Loucy (cell line): ENCODE results near the gene BNIPL.

ENCODE experiments used
- H2AFZ ChIP-seq: fragments of 200-600 bp; sonication (generic); 2 replicates; pipeline ENCODE4 v1.6.0; 2016; ENCODE audit warnings: antibody characterized with exemption, mild to moderate bottlenecking, low read length, moderate library complexity
- H3F3A ChIP-seq: fragments of 200-600 bp; 2 replicates; pipeline ENCODE4 v1.6.0; 2016; ENCODE audit warnings: antibody characterized with exemption, low read depth, mild to moderate bottlenecking
- H3K27me3 ChIP-seq: fragments of 200-600 bp; sonication (generic); 2 replicates; pipeline ENCODE4 v1.6.1; 2014; ENCODE audit warnings: low read length, mild to moderate bottlenecking; ENCODE audit not compliant: insufficient read depth, poor library complexity, severe bottlenecking
- H3K36me3 ChIP-seq: fragments of 200-600 bp; sonication (generic); 2 replicates; pipeline ENCODE4 v1.6.1; 2016; ENCODE audit warnings: low read length; ENCODE audit not compliant: insufficient read depth
- H3K4me1 ChIP-seq: fragments of 200-600 bp; sonication (generic); 2 replicates; pipeline ENCODE4 v1.5.1; 2014; ENCODE audit warnings: low read length, mild to moderate bottlenecking; ENCODE audit not compliant: insufficient read depth, poor library complexity, severe bottlenecking
- H3K4me2 ChIP-seq: fragments of 200-600 bp; sonication (generic); 2 replicates; pipeline ENCODE4 v1.6.0; 2014; ENCODE audit warnings: antibody characterized with exemption, low read length, low read depth, mild to moderate bottlenecking; ENCODE audit not compliant: poor library complexity, severe bottlenecking
- H3K4me3 ChIP-seq: fragments of 200-600 bp; sonication (generic); 2 replicates; pipeline ENCODE4 v1.5.1; 2014; ENCODE audit warnings: low read length, mild to moderate bottlenecking, mixed read lengths; ENCODE audit not compliant: poor library complexity, severe bottlenecking
- H3K79me2 ChIP-seq: fragments of 200-600 bp; sonication (generic); 2 replicates; pipeline ENCODE4 v1.6.1; 2014; ENCODE audit warnings: low read length; ENCODE audit not compliant: insufficient read depth
- H3K9ac ChIP-seq: fragments of 200-600 bp; sonication (generic); 2 replicates; pipeline ENCODE4 v1.6.0; 2014; ENCODE audit warnings: mild to moderate bottlenecking, low read depth, low read length, moderate library complexity; ENCODE audit not compliant: poor library complexity, severe bottlenecking
- H3K9me2 ChIP-seq: fragments of 200-600 bp; sonication (generic); replicated peaks from 2 replicates; pipeline ENCODE4 v1.6.1; 2016; ENCODE audit warnings: low read depth, low read length, mixed read lengths
- H3K9me3 ChIP-seq: fragments of 200-600 bp; sonication (generic); 2 replicates; pipeline ENCODE4 v1.6.1; 2014; ENCODE audit warnings: mild to moderate bottlenecking, antibody characterized with exemption, low read length, low read depth; ENCODE audit not compliant: insufficient read depth
- H4K20me1 ChIP-seq: fragments of 200-600 bp; sonication (generic); 2 replicates; pipeline ENCODE4 v1.6.0; 2014; ENCODE audit warnings: antibody characterized with exemption, low read length, mild to moderate bottlenecking; ENCODE audit not compliant: insufficient read depth, poor library complexity, severe bottlenecking
- EZH2phosphoT487 ChIP-seq: fragments of 200-600 bp; IDR thresholded peaks from 2 replicates; pipeline ENCODE4 v1.6.1; 2018; ENCODE audit warnings: antibody characterized with exemption, mild to moderate bottlenecking, moderate library complexity, borderline replicate concordance
- TF ChIP-seq, protein P1 (sequence below): fragments of 200-600 bp; sonication (generic); conservative IDR thresholded peaks from 2 replicates; pipeline ENCODE4 v1.5.1; 2014; ENCODE audit warnings: mild to moderate bottlenecking, antibody characterized with exemption, low read length

Gene BNIPL

DNA sequence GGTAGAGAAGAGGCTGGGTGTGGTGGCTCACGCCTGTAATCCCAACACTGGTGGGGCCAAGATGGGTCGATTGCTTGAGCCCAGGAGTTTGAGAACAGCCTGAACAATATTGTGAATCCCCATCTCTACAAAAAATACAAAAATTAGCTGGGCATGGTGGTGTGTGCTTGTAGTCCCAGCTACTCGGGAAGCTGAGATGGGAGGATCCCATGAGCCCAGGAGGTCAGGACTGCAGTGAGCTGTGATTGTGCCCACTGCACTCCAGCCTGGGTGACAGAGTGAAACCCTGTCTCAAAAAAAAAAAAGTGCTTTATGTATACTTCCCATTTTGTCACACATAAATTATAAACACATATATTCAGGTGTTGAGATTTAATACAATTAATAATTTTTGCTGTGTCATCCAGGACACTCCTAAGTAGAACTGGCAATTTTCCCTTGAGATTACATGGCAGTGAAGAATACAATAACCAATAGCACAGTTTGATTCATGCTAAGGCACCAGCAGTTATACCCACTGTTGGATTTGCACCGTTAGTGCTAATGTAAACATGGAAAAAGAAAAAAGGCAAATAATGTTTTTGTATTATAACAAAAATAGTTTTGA is 49.7 kb downstream of the BNIPL start:
- no peaks in the 10 kb centered on the region for H3K27me3 ChIP-seq
- no peak overlapping the region for H3K4me3 ChIP-seq

More for the DNA sequence above, 49.7 kb downstream of the BNIPL start:
- Histone ChIP-seq H3F3A (no peaks in the 10 kb centered on the region), H3K9me2 (no peaks in the 10 kb centered on the region), H3K9ac (no peak overlapping the region), H4K20me1 (no peaks in the 10 kb centered on the region), H3K4me1 (no peaks in the 10 kb centered on the region), H3K4me2 (no peak overlapping the region), H3K36me3 (no peaks in the 10 kb centered on the region), H3K79me2 (no peaks in the 10 kb centered on the region), H2AFZ (no peak overlapping the region), H3K9me3 (no peaks in the 10 kb centered on the region)
- no peak for TF ChIP-seq EZH2phosphoT487
- TF ChIP-seq, protein P1, sequence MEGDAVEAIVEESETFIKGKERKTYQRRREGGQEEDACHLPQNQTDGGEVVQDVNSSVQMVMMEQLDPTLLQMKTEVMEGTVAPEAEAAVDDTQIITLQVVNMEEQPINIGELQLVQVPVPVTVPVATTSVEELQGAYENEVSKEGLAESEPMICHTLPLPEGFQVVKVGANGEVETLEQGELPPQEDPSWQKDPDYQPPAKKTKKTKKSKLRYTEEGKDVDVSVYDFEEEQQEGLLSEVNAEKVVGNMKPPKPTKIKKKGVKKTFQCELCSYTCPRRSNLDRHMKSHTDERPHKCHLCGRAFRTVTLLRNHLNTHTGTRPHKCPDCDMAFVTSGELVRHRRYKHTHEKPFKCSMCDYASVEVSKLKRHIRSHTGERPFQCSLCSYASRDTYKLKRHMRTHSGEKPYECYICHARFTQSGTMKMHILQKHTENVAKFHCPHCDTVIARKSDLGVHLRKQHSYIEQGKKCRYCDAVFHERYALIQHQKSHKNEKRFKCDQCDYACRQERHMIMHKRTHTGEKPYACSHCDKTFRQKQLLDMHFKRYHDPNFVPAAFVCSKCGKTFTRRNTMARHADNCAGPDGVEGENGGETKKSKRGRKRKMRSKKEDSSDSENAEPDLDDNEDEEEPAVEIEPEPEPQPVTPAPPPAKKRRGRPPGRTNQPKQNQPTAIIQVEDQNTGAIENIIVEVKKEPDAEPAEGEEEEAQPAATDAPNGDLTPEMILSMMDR, result no peak
